T-cell (primary cell): ENCODE data around the gene DOK5. TPM values are rescaled to one million over a fixed set of nuclear protein-coding genes. Genes with fewer than 3 reads are reported as not detected.

Source experiments
- ATAC-seq, 4 experiments: fragments of 200-7000 bp in 3 of 4; fragments of 150-1000 bp in 1 of 4; cut with Tn5 transposase; replicated peaks in 1 of 4; 1 replicate in 3 of 4; 2 replicates in 1 of 4; pipeline ENCODE4 v1.10.0; 2021; ENCODE audit warnings: moderate library complexity in 3 of 4, mild to moderate bottlenecking in 2 of 4, moderate number of reproducible peaks in 1 of 4
- CTCF ChIA-PET, 2 donors: fragments of 300-600 bp; sonication (Branson Sonifier 250); formaldehyde crosslinking; loops; one replicate each; lab custom pipeline; 2022; ENCODE audit warnings: antibody characterized with exemption in 2 of 2; lab: Charles Lee
- POLR2A ChIA-PET, 2 donors: fragments of 300-600 bp; sonication (Branson Sonifier 250); formaldehyde crosslinking; loops; one replicate each; lab custom pipeline; 2022; ENCODE audit warnings: antibody characterized with exemption in 2 of 2; lab: Charles Lee
- DNase-seq, 35 experiments: peaks; one replicate each; pipeline versions ENCODE4 v3.0.0 to v3.0.0-alpha.2; 2013 to 2023
- H3K27ac ChIP-seq: one replicate; pipeline ENCODE4 v1.5.1; 2013; ENCODE audit warnings: low read length
- H3K27me3 ChIP-seq, 2 experiments: replicated peaks in 1 of 2; 1 replicate in 1 of 2; 2 replicates in 1 of 2; pipeline versions ENCODE4 v1.6.1 to v1.7.0; 2013; ENCODE audit warnings: low read length in 1 of 2, mixed read lengths in 1 of 2; ENCODE audit not compliant: control insufficient read depth in 2 of 2, insufficient read depth in 2 of 2; ENCODE audit errors: extremely low read depth in 1 of 2
- H3K36me3 ChIP-seq, 2 donors: 1 replicate in 1 of 2; 2 replicates in 1 of 2; pipeline versions ENCODE4 v1.6.1 to v1.7.0; 2013; ENCODE audit warnings: low read length in 1 of 2; ENCODE audit not compliant: control insufficient read depth in 2 of 2, insufficient read depth in 1 of 2; ENCODE audit errors: extremely low read depth in 1 of 2
- H3K4me1 ChIP-seq, 2 experiments: 1 replicate in 1 of 2; 2 replicates in 1 of 2; pipeline versions ENCODE4 v1.6.1 to v1.7.0; 2013; ENCODE audit warnings: low read length in 2 of 2, mixed read lengths in 1 of 2; ENCODE audit not compliant: insufficient read depth in 2 of 2, control insufficient read depth in 1 of 2; ENCODE audit errors: extremely low read depth in 1 of 2
- H3K4me3 ChIP-seq, 2 donors: 1 replicate in 1 of 2; 2 replicates in 1 of 2; pipeline versions ENCODE4 v1.5.1 to v1.7.0; 2013; ENCODE audit warnings: mild to moderate bottlenecking in 2 of 2, low read length in 1 of 2, moderate library complexity in 1 of 2; ENCODE audit not compliant: control insufficient read depth in 1 of 2; ENCODE audit errors: extremely low read depth in 1 of 2
- H3K9me3 ChIP-seq: 2 replicates; pipeline ENCODE4 v1.7.0; 2013
- H3K27ac Mint-ChIP-seq, 2 donors: one replicate each; pipeline ENCODE4 v1.8.0; 2020 to 2021; ENCODE audit warnings: mild to moderate bottlenecking in 2 of 2, mixed read lengths in 2 of 2
- H3K27me3 Mint-ChIP-seq, 2 donors: one replicate each; pipeline ENCODE4 v1.8.0; 2021 to 2022; ENCODE audit warnings: mixed read lengths in 2 of 2
- H3K36me3 Mint-ChIP-seq: one replicate; pipeline ENCODE4 v1.8.0; 2021; ENCODE audit warnings: mixed read lengths
- H3K4me1 Mint-ChIP-seq, 3 donors: one replicate each; pipeline ENCODE4 v1.8.0; 2020 to 2022; ENCODE audit warnings: mixed read lengths in 3 of 3, mild to moderate bottlenecking in 1 of 3
- H3K4me3 Mint-ChIP-seq, 3 donors: one replicate each; pipeline ENCODE4 v1.8.0; 2020 to 2022; ENCODE audit warnings: mild to moderate bottlenecking in 3 of 3, mixed read lengths in 3 of 3, moderate library complexity in 3 of 3
- H3K9me3 Mint-ChIP-seq, 3 donors: one replicate each; pipeline ENCODE4 v1.8.0; 2020 to 2022; ENCODE audit warnings: mixed read lengths in 3 of 3
- WGBS: methylation state at CpG from one replicate; pipeline ENCODE4 v1.1.5; 2013; ENCODE audit warnings: missing lambda C conversion rate; ENCODE audit not compliant: insufficient coverage; 5-methylcytosine and 5-hydroxymethylcytosine counted together
- total RNA-seq, 35 experiments: library from RNA in 6 of 35; stranded (reverse) in 6 of 35; fragments of 120-200 nt in 1 of 35; gene quantifications; one replicate each; pipeline versions ENCODE4 v1.2.1 to v1.2.4 and lab custom pipeline; 2013 to 2026

DOK5 gene
- total RNA-seq, 5 donors from 2014 or later (not counting 1 experiment from before 2014, with no cell fraction given): not detected

- no peak overlapping the region for H3K4me3 ChIP-seq
- no peaks in the 10 kb centered on the region for H3K36me3 Mint-ChIP-seq
- peaks cover 0 to 5% of the 10 kb centered on the region in 2 experiments for H3K27me3 ChIP-seq
- no peak for DNase-seq
- no peaks in the 10 kb centered on the region for H3K36me3 ChIP-seq
- CTCF ChIA-PET: interaction anchor here (0.6 to 0.7 kb wide), 5 partner anchors 30 to 1742 kb away, joined by 3 to 9 read pairs (median 5); no protein-coding TSS in a partner anchor
- POLR2A ChIA-PET: no interaction called here
- H3K4me1 ChIP-seq: no peaks in the 10 kb centered on the region
- WGBS: no CpG with 5 or more reads among the region's 8 CpGs
- H3K27me3 Mint-ChIP-seq: no peaks in the 10 kb centered on the region
- no peak for ATAC-seq
- H3K4me1 Mint-ChIP-seq: peaks cover 0 to 1% (median 0%) of the 10 kb centered on the region in 3 donors
- H3K9me3 ChIP-seq: no peaks in the 10 kb centered on the region
- no peaks in the 10 kb centered on the region for H3K9me3 Mint-ChIP-seq
- H3K27ac Mint-ChIP-seq: no peak overlapping the region
- H3K4me3 Mint-ChIP-seq: no peak overlapping the region
- H3K27ac ChIP-seq: no peak overlapping the region
Measured at GRCh38 chr20:54645445-54646155, 170.2 kb downstream of the DOK5 start.

- peaks cover 0 to 1% (median 0%) of the 10 kb centered on the region in 3 donors for H3K4me1 Mint-ChIP-seq
Measured at GRCh38 chr20:54646156-54646517, 170.7 kb downstream of the DOK5 start.

GRCh38 chr20:54648421-54649142 lies 173.2 kb downstream of the DOK5 start:
- H3K9me3 ChIP-seq: no peaks in the 10 kb centered on the region
- no peaks in the 10 kb centered on the region for H3K4me1 ChIP-seq
- H3K4me1 Mint-ChIP-seq: peaks cover 0 to 1% (median 0%) of the 10 kb centered on the region in 3 donors
- no peaks in the 10 kb centered on the region for H3K36me3 ChIP-seq
- no peak overlapping the region for H3K27ac Mint-ChIP-seq
- 61% methylated on average over 6 of the region's 9 CpGs for WGBS
- POLR2A ChIA-PET: no interaction called here
- DNase-seq (no peak), ATAC-seq (no peak)
- H3K4me3 Mint-ChIP-seq: no peak overlapping the region
- H3K9me3 Mint-ChIP-seq: no peaks in the 10 kb centered on the region
- H3K27me3 Mint-ChIP-seq: peaks cover 0 to 11% of the 10 kb centered on the region in 2 donors
- no peaks in the 10 kb centered on the region for H3K36me3 Mint-ChIP-seq
- no peak overlapping the region for H3K4me3 ChIP-seq
- peaks cover 0 to 5% of the 10 kb centered on the region in 2 experiments for H3K27me3 ChIP-seq
- CTCF ChIA-PET: interaction anchor here in 1 of 2 donors (0.7 kb wide), 1 partner anchor 19 kb away, joined by 4 read pairs; no protein-coding TSS in a partner anchor
- H3K27ac ChIP-seq: no peak overlapping the region

More at GRCh38 chr20:54646156-54646517, 170.7 kb downstream of the DOK5 start:
- H3K27me3 ChIP-seq: peaks cover 0 to 5% of the 10 kb centered on the region in 2 experiments
- no peak for ATAC-seq
- Mint-ChIP-seq H3K4me3 (no peak overlapping the region), H3K27me3 (peaks cover 0 to 5% of the 10 kb centered on the region in 2 donors), H3K9me3 (no peaks in the 10 kb centered on the region), H3K36me3 (no peaks in the 10 kb centered on the region), H3K27ac (no peak overlapping the region)
- H3K27ac ChIP-seq: no peak overlapping the region
- ChIA-PET CTCF (interaction anchor here (0.6 to 0.7 kb wide), 5 partner anchors 30 to 1742 kb away, joined by 3 to 9 read pairs (median 5); no protein-coding TSS in a partner anchor), POLR2A (no interaction called here)
- no peak overlapping the region for H3K4me3 ChIP-seq
- no peaks in the 10 kb centered on the region for H3K36me3 ChIP-seq
- no peaks in the 10 kb centered on the region for H3K9me3 ChIP-seq
- DNase-seq: no peak
- no peaks in the 10 kb centered on the region for H3K4me1 ChIP-seq
- WGBS: no CpG with 5 or more reads among the region's 4 CpGs

- Histone ChIP-seq H3K27ac (no peak overlapping the region), H3K4me3 (no peak overlapping the region), H3K36me3 (no peaks in the 10 kb centered on the region), H3K27me3 (peaks cover 0 to 5% of the 10 kb centered on the region in 2 experiments), H3K9me3 (no peaks in the 10 kb centered on the region), H3K4me1 (no peaks in the 10 kb centered on the region)
- H3K4me3 Mint-ChIP-seq: no peak overlapping the region
- no peaks in the 10 kb centered on the region for H3K9me3 Mint-ChIP-seq
- H3K36me3 Mint-ChIP-seq: no peaks in the 10 kb centered on the region
- POLR2A ChIA-PET: no interaction called here
- peaks cover 0 to 11% of the 10 kb centered on the region in 2 donors for H3K27me3 Mint-ChIP-seq
- 18% methylated on average over 4 of the region's 8 CpGs for WGBS
- H3K4me1 Mint-ChIP-seq: peaks cover 0 to 1% (median 0%) of the 10 kb centered on the region in 3 donors
- DNase-seq: peak in 33 of 35 experiments; percentile 2 to 65 (median 35)
- no peak overlapping the region for H3K27ac Mint-ChIP-seq
- CTCF ChIA-PET: no interaction called here
- ATAC-seq: no peak
Measured at GRCh38 chr20:54649511-54649962, 174.1 kb downstream of the DOK5 start.

DNA sequence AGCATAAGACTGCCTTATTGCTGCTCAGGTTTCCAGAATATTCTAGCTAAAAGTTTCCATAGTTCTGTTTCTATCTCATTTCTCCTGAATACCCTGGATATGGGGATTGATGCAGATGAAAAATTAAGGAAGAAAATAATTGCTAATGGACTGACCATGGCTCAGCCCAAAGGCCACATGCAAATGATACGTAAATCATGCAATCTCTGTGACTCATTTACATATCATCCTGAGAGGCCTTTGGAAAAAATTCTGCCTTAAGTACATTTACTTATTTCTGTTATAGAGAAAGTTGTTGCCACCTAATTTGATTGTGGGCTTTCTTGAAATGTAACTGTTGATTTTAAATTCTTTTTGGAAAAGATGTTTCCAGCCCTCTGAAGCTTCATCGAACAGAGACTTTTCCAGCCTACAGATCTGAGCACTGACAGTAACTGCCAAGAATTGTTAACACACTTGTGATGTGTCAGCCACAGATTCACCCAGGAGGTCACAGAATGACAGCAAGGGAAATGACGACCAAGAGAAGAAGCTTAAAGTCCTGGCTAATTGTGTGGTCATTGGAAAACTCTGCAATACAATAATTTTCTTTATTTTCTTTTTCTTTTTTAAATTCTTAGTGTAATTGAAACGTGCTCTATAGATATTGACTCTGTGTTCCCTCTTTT lies 174.8 kb downstream of the DOK5 start:
- Mint-ChIP-seq H3K4me3 (no peak overlapping the region), H3K36me3 (no peaks in the 10 kb centered on the region), H3K27ac (no peak overlapping the region), H3K9me3 (no peaks in the 10 kb centered on the region), H3K27me3 (peaks cover 0 to 11% of the 10 kb centered on the region in 2 donors), H3K4me1 (peaks cover 0 to 1% (median 0%) of the 10 kb centered on the region in 3 donors)
- no peak for DNase-seq
- no peak for ATAC-seq
- Histone ChIP-seq H3K9me3 (no peaks in the 10 kb centered on the region), H3K27ac (no peak overlapping the region), H3K4me3 (no peak overlapping the region), H3K36me3 (no peaks in the 10 kb centered on the region), H3K27me3 (peaks cover 0 to 5% of the 10 kb centered on the region in 2 experiments), H3K4me1 (no peaks in the 10 kb centered on the region)
- ChIA-PET CTCF (no interaction called here), POLR2A (no interaction called here)
- 71% methylated on average over 1 of the region's 4 CpGs for WGBS

DNA sequence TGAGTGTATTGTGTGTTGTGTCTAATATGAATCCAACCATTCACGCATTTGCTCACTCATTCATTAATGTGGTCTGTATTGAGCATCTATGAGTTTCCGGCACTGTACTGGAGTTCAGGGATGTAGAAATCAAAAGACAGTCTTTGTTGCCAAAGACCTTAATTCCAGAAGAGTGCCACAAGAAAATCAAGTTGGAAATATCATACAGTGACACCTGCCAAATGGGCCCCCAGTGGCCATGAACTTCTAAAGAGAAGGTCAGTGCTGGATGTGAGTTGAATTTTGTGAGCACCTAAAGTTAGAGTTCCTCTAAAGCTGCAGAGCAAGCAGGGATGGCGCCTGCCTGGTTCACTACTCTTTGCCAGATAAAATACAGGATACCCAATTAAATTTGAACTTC lies 175.9 kb downstream of the DOK5 start:
- Histone ChIP-seq H3K9me3 (no peaks in the 10 kb centered on the region), H3K36me3 (no peaks in the 10 kb centered on the region), H3K4me3 (no peak overlapping the region), H3K27me3 (peaks cover 0 to 5% of the 10 kb centered on the region in 2 experiments), H3K4me1 (no peaks in the 10 kb centered on the region), H3K27ac (no peak overlapping the region)
- H3K9me3 Mint-ChIP-seq: no peaks in the 10 kb centered on the region
- peaks cover 0 to 1% (median 0%) of the 10 kb centered on the region in 3 donors for H3K4me1 Mint-ChIP-seq
- 100% methylated on average over 1 of the region's 3 CpGs for WGBS
- ChIA-PET CTCF (no interaction called here), POLR2A (no interaction called here)
- peaks cover 1 to 11% of the 10 kb centered on the region in 2 donors for H3K27me3 Mint-ChIP-seq
- no peaks in the 10 kb centered on the region for H3K36me3 Mint-ChIP-seq
- H3K4me3 Mint-ChIP-seq: no peak overlapping the region
- no peak overlapping the region for H3K27ac Mint-ChIP-seq
- DNase-seq (no peak), ATAC-seq (no peak)
